GM23338 (cell line): ENCODE data around the gene SERPINC1.

Source experiments
- CTCF ChIP-seq, 2 experiments: fragments of 200-600 bp in 1 of 2; sonication (generic) in 1 of 2; conservative IDR thresholded peaks; 2 replicates each; pipeline versions ENCODE4 v1.5.1 to v1.6.1; 2016 to 2017; ENCODE audit warnings: antibody characterized with exemption in 2 of 2, low read depth in 2 of 2, mild to moderate bottlenecking in 2 of 2, moderate library complexity in 1 of 2
- JUNB ChIP-seq: IDR thresholded peaks from one replicate; pipeline ENCODE4 v1.6.1; 2016; ENCODE audit warnings: antibody characterized with exemption; ENCODE audit not compliant: unreplicated experiment
- ZNF114 ChIP-seq: fragments of 250-450 bp; sonication (Bioruptor Pico); IDR thresholded peaks from 2 replicates; pipeline ENCODE4 v1.5.0; 2020; ENCODE audit warnings: mild to moderate bottlenecking, moderate library complexity
- ZNF331 ChIP-seq: fragments of 250-450 bp; sonication (Bioruptor Pico); IDR thresholded peaks from 2 replicates; pipeline ENCODE4 v1.5.0; 2020; ENCODE audit warnings: low read depth, mild to moderate bottlenecking, moderate library complexity

- TF ChIP-seq CTCF (conservative IDR thresholded peaks at IDR 0.05; ENCODE audit: low read depth in 2 of 2), result no peak
- no peak for TF ChIP-seq ZNF114 (CRISPR knock-in tag)
- TF ChIP-seq JUNB, result no peak
- no peak for TF ChIP-seq ZNF331 (CRISPR knock-in tag)
Measured at GRCh38 chr1:173869021-173869359, 48.1 kb downstream of the SERPINC1 start.
